T1000 (cell line): Measurements from ENCODE around the gene CYFIP1.

Source experiments
- DNase-seq: peaks from one replicate; lab custom pipeline; 2025; ENCODE audit warnings: mixed read lengths; lab: John Stamatoyannopoulos, UW

Gene CYFIP1

DNA sequence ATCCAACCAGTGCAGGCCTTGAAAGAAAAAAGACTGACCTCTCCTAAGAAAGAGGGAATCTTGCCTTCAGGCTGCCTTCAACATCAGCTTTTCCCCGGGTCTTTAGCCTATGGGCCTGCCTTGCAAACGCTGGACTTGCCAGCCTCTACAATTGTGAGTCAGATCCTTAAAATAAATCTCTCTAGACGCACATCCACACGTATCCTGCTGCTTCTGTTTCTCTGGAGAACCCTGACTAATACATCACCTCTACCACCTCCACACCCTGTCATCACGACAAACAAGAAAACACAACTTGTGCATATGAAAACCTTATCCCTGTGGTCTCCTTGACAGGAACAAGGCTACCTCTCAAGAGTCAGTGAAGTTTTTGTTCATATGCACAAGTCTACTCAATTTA, 11.8 kb downstream of the CYFIP1 start:
- no peak for DNase-seq

DNA sequence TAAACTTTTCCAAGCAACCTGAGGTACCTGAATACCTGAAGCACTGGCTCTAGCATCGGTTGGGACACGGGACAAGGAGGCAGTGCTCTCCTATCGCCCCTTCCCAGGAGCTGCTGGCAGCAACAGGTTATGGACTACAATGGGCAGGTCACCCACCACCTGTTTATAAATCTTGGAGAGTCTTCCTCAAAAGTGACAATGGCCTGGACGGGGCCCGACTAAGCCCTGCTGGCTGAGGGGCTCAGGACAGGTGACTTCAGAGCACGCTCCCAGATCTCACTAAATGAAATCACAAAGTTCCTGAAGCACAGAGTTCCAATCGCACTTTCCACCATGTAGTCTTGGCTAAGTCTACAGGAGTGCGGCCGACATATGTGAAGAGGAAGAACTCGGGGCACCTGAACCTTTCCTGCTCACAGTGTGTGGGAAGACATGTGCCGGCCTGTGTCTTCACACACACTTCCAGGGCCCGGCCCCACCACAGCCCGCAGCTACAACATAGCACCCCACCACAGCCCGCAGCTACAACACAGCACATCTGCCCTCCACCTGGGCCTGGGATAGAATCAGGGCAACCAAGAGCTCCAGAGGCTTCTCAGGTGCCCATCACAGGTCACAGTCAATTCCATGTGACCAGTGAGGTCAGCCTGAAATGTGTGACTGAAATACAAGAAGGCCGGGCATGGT, 12.9 kb downstream of the CYFIP1 start:
- no peak for DNase-seq

DNA sequence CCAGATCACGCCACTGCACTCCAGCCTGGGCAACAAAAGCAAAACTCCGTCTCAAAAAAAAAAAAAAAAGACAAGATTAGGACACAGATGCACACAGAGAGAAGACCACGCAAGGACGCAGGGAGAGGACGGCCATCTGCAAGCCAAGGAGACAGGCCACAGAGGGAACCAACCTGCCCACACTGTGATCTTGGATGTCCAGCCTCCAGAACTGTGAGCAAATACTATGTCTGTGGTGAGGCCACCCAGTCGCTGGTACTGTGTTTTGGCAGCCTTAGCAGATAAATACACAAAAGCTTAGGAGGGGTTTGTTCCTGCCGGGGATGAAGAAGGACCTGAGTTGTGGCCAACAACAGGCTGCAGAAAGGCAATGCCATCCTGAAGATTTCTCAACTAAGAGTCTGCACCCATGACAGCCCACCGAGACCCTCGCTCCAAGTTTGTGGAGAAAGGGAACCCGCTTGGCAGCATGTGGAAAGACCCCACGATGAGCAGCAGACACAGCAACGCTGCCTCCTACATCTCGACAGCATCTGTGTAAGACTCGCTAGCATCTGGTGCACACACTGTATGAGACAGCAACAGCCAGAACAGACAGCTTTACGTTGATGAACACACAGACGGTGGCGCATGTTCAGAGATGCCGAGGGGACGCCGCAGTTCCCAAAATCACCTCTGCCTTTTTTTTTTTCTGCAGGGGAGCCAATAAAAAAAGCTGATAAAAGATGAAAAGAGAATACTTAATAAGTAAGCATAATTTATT, 13.7 kb downstream of the CYFIP1 start:
- no peak for DNase-seq

DNA sequence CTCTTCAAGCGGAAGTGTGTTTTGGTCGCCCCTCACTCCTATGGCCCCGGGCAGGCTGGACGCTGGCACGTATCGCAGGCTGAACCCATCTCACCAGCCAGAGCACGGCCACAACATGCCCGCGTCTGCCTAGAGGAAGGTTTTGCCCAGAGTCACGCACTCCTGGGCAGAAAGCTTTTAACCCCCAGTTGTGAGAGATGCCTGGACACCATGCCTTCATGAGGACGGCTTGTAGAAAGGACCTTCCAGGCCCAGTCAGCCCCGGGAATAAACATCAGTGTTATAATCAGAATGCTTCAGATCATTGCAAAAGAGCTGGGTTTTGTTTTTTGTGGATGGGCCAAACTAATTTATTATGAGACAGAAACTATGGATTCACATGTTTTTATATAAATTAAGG, 16.5 kb downstream of the CYFIP1 start:
- DNase-seq = no peak

DNA sequence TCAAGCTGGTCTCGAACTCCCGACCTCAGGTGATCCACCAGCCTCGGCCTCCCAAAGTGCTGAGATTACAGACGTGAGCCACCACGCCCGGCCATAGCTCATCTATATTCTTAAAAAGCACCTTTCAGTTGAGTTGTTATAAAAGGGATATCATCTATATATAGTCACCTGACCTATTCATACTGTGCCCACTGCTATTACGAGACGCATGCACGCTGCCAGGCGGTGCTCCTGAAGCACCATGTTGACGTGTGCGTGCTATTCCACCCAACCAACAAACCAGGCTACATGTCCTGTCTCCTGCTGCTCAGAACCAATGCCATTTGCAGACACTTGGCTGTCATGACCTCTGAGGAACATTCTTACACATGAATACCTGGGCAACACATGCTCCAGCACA, 17.6 kb downstream of the CYFIP1 start:
- no peak for DNase-seq

DNA sequence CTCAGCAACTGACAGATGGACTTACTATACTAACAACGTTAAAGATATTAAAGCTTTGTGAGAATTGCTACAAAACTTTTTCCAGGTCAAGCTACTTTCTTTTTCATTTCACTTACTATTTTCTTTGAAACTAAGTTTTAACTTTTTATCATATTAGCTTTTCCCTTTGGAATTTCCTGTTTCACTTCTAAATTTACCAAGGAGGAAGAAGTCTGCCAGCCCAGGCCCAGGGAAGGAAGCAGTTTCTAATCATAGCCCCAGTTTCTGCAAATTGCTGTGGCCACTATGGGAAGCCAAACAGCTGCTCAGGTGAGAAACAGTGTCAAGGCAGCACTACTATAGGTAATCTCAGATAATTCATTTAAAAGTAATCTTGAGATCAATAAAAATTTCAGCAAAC, 18.4 kb downstream of the CYFIP1 start:
- no peak for DNase-seq

DNA sequence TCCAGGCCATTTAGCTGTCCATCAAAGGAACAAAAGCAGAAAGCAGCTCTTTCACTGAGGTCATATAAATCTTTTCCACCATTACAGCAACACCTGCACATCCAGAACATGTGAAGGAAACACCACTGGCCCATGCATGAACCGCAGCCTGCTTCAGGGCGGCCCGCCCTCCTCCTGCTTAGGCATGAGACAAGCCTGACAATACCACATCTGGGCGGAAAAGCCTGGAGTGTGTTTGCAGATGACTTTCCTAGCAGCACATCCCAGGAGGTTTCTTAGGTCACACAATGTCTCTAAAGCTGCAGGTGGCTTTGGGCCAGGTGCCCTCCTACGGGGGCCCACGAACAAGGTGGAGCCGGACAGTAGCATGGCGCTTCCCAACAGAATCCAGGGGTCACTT, 19.6 kb downstream of the CYFIP1 start:
- DNase-seq = no peak

DNA sequence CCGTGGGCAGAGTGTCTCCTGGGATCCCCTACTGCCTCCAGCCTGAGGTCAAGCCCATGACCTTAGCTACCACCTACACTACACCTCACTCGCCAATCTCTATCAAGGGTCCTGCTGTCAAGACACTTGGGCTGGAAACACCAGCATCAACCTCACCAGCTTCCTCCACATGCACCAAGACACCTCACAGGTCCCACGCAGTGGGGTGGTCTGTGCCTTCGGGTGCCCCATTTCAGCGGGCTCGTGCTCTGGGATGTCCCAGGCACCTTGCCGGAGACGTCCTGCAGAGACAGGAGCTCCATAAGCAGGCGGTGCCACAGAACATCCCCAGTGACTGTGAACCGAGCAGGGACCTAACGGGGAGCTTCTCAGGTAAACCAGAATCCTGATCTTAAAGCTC, 20.0 kb downstream of the CYFIP1 start:
- DNase-seq = no peak

DNA sequence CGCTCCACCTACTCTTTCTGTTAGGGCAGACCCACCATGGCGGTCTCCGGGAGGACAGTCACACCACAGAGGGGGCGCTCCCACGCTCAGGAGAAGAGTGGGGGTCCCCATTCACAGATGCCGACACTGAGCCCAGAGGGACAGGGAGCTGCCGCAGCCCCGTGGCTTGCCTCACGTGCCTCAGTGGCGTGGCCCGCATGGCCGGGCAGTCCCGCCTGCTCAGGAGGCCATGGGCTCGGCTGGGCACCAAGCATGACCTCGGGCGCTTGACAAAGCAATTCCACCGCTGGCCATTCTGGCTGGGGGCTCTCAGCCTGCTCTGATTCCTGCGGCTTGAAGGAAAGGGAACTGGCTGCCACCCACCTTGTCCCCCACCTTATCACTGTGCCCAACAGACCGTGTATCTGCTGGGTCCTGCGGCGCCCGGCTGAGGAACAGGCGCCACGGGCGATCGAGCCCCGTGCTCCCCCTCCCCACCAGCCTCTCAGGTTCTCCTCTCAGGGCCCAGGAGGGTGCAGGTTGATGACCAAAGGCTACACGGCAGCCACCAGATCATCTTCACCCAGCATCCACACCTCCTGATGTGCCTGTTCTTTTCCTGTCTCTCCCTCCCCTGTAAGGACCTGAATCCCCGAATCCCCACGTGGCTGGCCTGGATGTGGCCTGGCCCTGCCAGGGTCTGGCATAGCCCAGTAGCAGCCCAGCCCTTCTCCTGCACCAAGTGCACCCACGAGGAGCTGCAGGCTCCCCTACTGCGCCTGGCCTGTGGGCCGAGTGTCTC, 20.7 kb downstream of the CYFIP1 start:
- DNase-seq = no peak

DNA sequence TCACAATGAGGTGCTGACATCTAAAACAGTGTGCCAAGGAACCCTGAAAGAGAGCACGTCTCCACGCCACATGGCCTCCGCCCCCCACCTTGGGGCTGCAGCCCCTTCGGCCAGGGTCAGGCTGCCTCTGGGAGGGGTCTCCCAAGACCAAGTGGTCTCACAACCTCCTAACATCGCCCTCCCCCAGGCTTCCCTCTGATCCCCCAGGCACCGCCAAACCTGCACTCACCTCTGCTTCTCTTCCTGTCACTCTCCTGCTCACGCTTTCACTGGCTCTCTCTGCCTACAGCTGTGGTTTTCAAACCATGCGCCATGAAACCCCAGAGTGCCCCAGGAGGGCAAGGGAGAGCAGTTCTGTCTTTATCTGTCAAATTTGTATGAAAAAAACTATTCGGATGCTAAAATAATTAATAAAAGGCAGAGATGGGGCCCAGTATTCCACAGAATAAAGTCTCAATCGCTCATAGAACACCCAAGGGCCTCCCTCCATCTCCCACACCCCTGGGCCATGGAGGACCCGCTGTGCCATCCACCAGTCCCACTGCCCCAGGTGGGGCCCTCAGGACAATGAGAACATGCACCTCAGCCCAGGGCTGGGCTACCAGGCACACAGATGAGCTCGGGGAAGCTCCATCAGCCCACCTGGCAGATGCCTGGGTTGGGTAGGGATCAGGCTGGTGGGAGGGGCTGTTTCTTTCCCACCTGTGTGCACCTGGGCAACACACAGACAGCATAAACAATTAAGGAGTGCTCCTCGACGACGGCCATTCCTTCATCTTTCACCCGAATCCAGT, 21.5 kb downstream of the CYFIP1 start:
- no peak for DNase-seq

DNA sequence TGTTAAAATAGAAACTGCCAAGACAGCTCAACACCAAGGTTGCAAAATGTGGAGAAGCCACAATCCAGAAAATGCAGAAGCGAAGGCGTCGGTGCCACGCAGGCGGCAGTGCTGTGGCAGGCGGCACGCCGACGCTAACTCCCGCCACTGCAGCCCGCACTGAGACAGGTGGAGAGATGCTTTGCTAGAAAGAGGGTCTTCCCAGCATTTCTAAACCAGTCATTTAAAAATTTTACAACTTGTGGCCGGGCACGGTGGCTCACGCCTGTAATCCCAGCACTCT, 23.2 kb downstream of the CYFIP1 start:
- no peak for DNase-seq

DNA sequence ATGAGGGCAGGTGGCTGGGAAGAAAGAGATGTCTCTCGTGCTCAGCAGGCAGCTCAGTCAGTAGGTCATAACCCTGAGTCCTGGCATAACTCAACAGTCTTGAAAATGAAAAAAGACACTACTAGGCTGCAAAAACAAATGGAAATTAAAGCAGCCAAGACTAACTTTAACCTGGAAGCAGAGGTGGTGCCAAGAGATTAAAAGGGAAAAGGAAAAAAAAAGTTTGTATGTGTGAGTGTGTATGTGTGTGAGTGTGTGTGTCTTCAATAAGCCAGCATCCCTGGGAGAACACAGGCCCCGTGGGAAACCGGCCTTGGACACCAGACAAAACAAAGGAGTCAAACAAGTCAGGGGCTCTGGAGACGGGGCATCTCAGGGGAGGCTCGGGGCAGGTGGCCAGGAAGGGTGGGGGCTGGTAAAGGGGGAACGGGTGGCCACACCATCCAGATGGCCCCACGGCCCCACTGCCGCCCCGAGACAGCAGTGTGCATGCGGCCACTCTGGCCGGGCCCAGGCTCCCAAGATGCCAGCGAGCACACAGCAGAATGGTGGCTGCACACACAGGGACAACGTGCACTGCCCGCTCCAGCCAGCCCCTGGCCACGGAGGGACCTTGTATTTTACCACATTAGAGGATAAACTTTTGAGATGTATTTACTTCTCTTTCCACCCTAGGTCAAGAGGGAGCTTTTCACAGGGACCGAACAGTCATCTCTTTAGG, 23.8 kb downstream of the CYFIP1 start:
- no peak for DNase-seq

DNA sequence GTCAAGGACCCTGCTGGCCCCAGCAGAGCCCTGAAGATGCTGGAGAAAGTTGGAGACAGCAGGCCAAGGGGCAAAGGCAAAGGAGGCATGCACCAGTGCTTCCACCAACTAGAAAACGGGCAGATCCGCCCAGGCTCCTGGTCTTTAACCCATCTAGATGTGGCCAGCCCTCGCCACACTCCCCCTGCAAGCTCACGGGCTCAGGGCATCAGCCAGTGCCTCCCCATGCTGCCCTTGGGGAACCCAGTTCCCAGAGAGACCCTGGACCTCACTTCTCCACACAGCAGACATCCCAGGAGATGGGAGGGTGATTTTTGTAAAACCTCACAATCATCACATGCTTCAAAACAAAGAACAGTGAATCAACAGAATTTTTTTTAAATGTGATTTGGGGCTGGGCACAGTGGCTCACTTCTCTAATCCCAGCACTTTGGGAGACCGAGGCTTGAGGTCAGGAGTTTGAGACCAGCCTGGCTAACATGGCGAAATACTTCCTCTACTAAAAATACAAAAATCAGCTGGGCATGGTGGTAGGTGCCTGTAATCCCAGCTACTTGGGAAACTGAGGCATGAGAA, 24.5 kb downstream of the CYFIP1 start:
- DNase-seq = no peak

DNA sequence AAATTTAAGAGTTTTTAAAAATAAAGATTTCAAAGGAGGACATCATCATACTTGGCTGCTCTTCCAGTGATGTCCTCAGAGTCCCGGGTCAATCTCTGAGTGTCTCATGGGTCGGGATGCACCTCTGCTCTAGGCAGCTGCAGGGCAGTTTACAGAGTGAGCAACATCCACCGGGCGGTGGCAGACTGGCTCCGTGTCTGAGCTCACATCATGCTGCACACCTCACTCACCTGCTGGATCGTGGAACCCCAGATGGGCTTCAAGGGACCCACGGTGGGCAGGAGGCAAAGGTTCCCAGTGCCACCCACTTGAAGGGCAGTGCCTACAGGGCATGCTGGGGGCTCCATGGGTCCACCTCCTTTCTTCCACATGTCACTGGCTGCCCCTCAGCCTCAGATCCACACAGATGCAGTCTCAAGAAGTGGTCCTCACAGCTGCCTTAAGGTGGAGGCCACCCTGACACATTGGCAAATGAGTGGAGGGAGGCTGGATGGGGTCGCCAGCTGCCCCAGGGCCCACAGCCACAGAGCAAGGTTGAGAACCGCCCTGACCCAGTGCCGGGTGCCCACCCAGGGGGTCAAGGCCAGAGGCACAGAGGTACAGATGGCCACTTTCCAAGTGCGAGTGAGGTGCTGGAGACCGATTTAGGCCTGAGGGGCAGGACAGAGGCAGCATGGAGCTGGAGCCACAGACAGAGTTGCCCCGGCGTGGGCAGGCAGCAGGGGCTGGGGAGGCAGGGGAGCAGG, 25.2 kb downstream of the CYFIP1 start:
- no peak for DNase-seq

DNA sequence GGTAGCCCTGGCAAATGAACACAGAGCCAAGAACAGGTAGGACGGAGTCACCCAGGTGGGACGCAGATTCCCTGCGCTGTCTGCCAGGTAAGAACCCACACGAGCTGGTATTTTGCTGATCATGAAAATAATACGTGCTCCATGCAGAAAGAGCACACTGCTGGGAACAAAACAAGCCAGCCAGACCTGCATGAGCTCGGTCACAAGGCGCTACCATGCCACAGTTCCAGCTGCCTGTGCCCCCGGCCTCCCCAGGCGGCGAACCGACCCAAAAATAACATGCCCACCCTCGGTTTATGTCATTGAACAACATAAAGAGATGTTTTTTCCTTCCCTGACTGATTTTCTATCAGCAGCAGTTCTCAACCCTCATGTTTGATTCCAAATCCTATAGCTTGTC, 25.8 kb downstream of the CYFIP1 start:
- no peak for DNase-seq

DNA sequence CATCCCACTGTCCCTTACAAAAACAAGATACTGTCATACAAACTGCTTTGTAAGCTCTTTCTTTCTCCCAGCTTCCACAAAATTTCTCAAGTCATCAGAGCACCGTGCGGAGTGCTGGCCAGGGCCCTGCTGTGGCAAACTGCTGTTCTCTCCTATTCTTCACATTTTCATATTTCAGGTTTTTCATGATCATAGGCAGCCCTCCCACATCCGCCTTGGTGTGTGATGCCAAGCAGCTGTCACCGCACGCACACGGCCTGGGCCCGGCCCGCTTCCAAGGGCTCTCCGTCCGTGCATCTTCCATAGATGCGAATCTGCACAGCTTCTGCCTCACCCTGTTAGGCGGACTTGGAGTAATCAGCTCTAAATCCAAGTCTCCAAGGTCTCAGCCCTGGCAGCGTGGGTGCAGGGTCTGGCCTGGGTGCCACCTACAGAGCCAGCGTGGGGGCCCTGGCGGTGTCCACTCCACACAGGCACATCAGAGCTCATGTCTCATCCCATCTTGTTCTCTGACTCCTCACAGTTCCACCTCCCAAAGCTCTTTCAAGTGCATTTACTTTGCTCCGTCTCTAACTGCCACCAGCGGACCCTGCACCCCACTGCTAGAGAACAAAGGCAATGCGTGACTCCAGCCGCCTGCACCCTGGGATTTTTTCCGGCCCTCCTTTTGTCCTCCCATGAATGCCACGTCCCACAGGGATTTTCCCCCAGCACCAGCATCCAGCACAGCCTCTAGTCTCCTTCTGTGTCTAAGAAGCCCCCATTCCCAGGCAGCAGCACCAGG, 27.2 kb downstream of the CYFIP1 start:
- DNase-seq = no peak

DNA sequence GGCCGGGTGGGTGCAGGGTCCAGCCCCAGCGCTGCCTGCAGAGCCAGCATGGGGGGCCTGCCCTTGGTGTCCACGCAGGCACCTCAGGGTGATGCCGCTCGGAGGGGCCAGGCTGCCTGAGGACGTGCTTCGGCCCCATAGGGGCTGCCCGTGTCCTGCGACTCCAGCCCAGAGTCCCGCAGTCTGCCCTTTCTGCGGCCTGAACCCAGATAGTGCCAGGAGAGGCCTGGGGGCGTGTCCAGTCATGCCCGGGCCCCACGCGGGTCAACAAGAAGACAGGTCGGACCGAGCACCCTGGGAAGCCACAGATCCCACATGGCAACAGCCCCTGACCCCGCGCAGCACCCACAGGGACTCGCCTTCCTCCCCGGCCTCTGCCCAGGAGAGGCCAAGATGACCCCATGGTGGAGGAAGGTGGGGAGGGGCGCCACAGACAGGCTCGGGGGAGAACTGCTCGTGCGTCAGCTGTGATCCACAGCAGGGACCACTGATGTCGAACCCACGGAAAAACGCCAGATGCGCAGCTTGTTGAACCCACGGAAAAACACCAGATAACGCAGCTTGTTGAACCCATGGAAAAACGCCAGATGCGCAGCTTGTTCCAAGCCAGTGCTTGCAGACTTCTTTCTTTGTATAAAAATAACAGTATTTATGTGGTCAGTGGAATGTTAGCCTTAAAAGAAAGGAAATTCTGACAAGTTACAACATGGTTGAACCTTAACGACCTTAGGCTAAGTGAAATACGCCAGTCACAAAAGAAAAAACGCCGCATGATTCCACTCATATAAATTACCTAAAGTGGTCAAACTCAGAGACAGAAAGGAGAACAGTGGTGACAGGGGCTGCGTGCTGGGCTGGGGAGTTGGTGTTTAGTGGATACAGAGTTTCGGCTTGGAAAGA, 28.5 kb downstream of the CYFIP1 start:
- DNase-seq = no peak

DNA sequence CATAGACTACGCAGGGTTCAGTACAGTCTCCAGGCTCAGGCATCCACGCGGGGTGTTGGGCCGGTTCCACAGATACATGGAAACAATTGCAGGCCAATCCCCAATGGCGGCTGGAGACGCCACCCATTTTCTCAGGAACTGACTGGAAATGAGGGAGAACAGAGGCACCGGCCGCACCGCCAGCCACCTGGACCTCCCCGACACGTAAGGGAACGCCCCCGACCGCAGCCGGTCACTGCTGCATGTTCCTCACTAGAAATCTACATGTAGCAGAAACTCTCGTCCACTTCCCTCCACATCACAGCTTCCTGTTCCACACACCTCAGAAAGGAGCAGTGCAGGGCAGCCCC, 29.2 kb downstream of the CYFIP1 start:
- no peak for DNase-seq
